GM23248 (cell line): ENCODE measurements around the gene DHRS3.

Experiments used
- EZH2 ChIP-seq: fragments of 200-600 bp; sonication (generic); IDR thresholded peaks from 2 replicates; pipeline ENCODE4 v1.6.1; 2018; ENCODE audit warnings: antibody characterized with exemption, mild to moderate bottlenecking; ENCODE audit not compliant: insufficient read depth, poor library complexity, severe bottlenecking
- EZH2phosphoT487 ChIP-seq: fragments of 200-600 bp; sonication (generic); IDR thresholded peaks from 2 replicates; pipeline ENCODE4 v1.6.1; 2018; ENCODE audit warnings: antibody characterized with exemption, moderate library complexity, mild to moderate bottlenecking, low read depth; ENCODE audit not compliant: insufficient read depth

DNA sequence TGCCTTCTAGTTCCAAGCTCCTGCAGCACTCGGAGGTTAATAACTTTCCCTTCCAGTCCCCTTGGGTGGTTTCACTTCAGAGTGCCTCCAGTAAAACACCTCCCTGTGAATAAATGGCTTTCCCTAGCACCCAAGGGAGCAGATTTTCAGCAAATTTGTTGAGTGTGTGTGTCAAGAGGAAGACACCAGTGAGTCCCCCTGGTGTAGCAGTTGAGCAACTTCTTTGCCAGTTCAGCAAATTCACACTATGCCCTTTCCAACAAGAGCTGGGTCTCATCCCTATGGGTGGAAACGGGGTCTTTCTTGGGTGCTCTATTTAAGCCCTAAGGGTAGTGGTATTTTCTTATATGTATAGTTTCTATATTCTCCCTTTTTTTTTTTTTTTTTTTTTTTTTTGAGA, 25.1 kb upstream of the DHRS3 start:
- no peak for TF ChIP-seq EZH2
- no peak for TF ChIP-seq EZH2phosphoT487
